AG04450 (cell line): ENCODE data around the gene OPHN1. TPM values are rescaled to one million over a fixed set of nuclear protein-coding genes. Genes with fewer than 3 reads are reported as not detected.

Source experiments
- CTCF ChIA-PET: fragments of 300-600, 350-600 bp; formaldehyde crosslinking; extraction: SDS; loops from one replicate; lab custom pipeline; 2022; ENCODE audit warnings: antibody characterized with exemption, inconsistent platforms; lab: Charles Lee
- POLR2A ChIA-PET: fragments of 350-600 bp; formaldehyde crosslinking; extraction: SDS; loops from one replicate; lab custom pipeline; 2021; ENCODE audit warnings: antibody characterized with exemption, inconsistent platforms; lab: Yijun Ruan, JAX
- DNase-seq: peaks from one replicate; pipeline ENCODE4 v3.0.0-alpha.2; 2011; ENCODE audit warnings: low read depth, low spot score
- H3K27ac ChIP-seq: one replicate; pipeline ENCODE4 v1.5.1; 2012; ENCODE audit warnings: low read depth, low read length, control low read depth
- H3K27me3 ChIP-seq: one replicate; pipeline ENCODE4 v1.6.0; 2012; ENCODE audit warnings: low read length; ENCODE audit not compliant: control insufficient read depth, insufficient read depth
- H3K4me3 ChIP-seq: 2 replicates; pipeline ENCODE4 v1.5.1; 2011; ENCODE audit warnings: mild to moderate bottlenecking, low read depth, low read length, control low read depth
- H3K9me3 ChIP-seq: 2 replicates; pipeline ENCODE4 v1.5.1; 2012; ENCODE audit warnings: low read length; ENCODE audit not compliant: control insufficient read depth, insufficient read depth
- CTCF ChIP-seq: IDR thresholded peaks from 2 replicates; pipeline ENCODE4 v1.5.1; 2011; ENCODE audit warnings: low read depth, low read length, control low read depth, inconsistent platforms
- polyA plus RNA-seq: library from polyadenylated mRNA; depleted of rRNA; stranded (reverse); fragments of >200 nt; gene quantifications from 2 replicates; pipeline ENCODE4 v1.2.3, GENCODE V29; 2011

OPHN1 gene
- polyA plus RNA-seq, 1 experiment: 6.7 TPM

- peak; percentile 50 for TF ChIP-seq CTCF
- Histone ChIP-seq H3K4me3 (no peak overlapping the region), H3K9me3 (no peaks in the 10 kb centered on the region), H3K27ac (no peak overlapping the region), H3K27me3 (no peaks in the 10 kb centered on the region)
- POLR2A ChIA-PET: no interaction called here
- CTCF ChIA-PET: interaction anchor here (1.0 to 5.2 kb wide), 6 partner anchors 13 to 591 kb away, joined by 3 to 59 read pairs (median 6); no protein-coding TSS in a partner anchor
- DNase-seq: peak; percentile 4
These were observed 287.2 kb downstream of the OPHN1 start for GRCh38 chrX:68146054-68146453.

- ChIA-PET CTCF (interaction anchor here (1.6 kb wide), 1 partner anchor 121 kb away, joined by 5 read pairs; no protein-coding TSS in a partner anchor), POLR2A (no interaction called here)
- H3K27me3 ChIP-seq: no peaks in the 10 kb centered on the region
- TF ChIP-seq CTCF: no peak
- no peak overlapping the region for H3K4me3 ChIP-seq
- no peak for DNase-seq
- no peak overlapping the region for H3K27ac ChIP-seq
- H3K9me3 ChIP-seq: no peaks in the 10 kb centered on the region
These were observed 293.5 kb downstream of the OPHN1 start for GRCh38 chrX:68139791-68140190.

GRCh38 chrX:68133181-68133580 is 300.1 kb downstream of the OPHN1 start:
- DNase-seq: no peak
- Histone ChIP-seq H3K9me3 (no peaks in the 10 kb centered on the region; the same call in 1 of the 2 replicates), H3K4me3 (no peak overlapping the region), H3K27me3 (no peaks in the 10 kb centered on the region), H3K27ac (no peak overlapping the region)
- TF ChIP-seq CTCF: no peak
- POLR2A ChIA-PET: no interaction called here
- CTCF ChIA-PET: interaction anchor here (1.2 kb wide), 1 partner anchor 13 kb away, joined by 3 read pairs; no protein-coding TSS in a partner anchor

- Histone ChIP-seq H3K27ac (no peak overlapping the region), H3K9me3 (no peaks in the 10 kb centered on the region; the same call in 1 of the 2 replicates), H3K27me3 (no peaks in the 10 kb centered on the region), H3K4me3 (no peak overlapping the region)
- POLR2A ChIA-PET: no interaction called here
- no peak for TF ChIP-seq CTCF
- CTCF ChIA-PET: interaction anchor here (1.2 kb wide), 1 partner anchor 14 kb away, joined by 3 read pairs; no protein-coding TSS in a partner anchor
- no peak for DNase-seq
These were observed 300.5 kb downstream of the OPHN1 start for GRCh38 chrX:68132749-68133148.

- H3K4me3 ChIP-seq: no peak overlapping the region
These were observed 311.5 kb downstream of the OPHN1 start for GRCh38 chrX:68121835-68122234.

More at GRCh38 chrX:68121835-68122234, 311.5 kb downstream of the OPHN1 start:
- Histone ChIP-seq H3K27ac (no peak overlapping the region), H3K9me3 (no peaks in the 10 kb centered on the region), H3K27me3 (no peaks in the 10 kb centered on the region)
- TF ChIP-seq CTCF: no peak
- ChIA-PET CTCF (no interaction called here), POLR2A (no interaction called here)
- DNase-seq: no peak
